Measurements from ENCODE around the gene CSPG4. TPM values are rescaled to one million over a fixed set of nuclear protein-coding genes. Genes with fewer than 3 reads are reported as not detected.

CSPG4 gene
- total and polyA plus RNA-seq, 10 donors: 0.89 to 28.6 (median 7.4) TPM

DNA sequence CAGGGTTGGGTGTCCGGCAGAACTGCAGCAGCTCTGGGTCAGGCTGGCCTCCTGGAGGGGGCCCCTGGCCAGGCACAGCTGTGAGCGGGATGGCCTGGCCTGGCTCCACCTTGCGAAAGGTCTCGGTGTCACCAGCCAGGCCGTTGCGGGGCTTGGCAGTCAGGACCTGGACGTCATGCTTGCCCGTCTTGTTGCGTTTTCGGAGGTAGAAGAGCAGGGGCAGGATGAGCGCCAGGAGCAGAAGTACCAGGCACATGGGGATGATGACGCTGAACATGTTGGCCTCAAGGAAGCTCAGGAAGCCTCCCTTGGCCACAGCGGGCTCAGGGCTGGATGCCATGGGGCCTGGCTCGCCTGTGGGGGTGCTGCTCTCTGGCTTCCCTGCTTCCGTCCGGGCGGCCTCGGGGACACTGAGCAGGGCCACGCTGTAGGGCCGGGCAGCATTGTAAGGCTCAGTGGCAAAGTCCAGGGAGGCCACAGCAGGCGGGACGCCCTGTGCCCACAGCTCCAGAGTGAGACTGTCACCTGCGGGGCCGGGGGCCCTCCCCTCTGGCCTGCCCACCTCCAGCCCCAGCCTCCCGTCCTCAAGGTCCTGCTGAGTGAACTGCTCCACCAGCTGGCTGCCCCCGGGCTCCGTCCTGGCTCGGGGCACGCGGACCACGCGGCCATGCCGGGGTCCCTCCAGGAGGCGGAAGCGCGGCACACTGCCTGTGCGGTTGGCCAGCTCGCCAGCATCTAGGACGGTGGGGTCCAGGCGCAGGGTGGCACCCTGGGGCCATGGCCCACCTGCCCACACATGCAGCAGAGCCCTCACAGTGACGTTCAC, 36.9 kb downstream of the CSPG4 start:
- Histone ChIP-seq H3K27me3 (replicated peaks in 1 of 7) (no peaks in the 10 kb centered on the region), H3K4me1 (peaks cover 0 to 44% (median 13%) of the 10 kb centered on the region in 6 donors), H3K4me3 (no peak overlapping the region), H3K9me3 (no peaks in the 10 kb centered on the region), H3K36me3 (no peaks in the 10 kb centered on the region), H3K27ac (peak overlapping the region in 2 of 8 donors; percentile 5 to 7)
- intact Hi-C loops (cut with DNase I; ENCODE audit: low total_unique reads): no loop called here
- peak in 1 of 3 donors; percentile 4 for TF ChIP-seq POLR2AphosphoS5 (IDR thresholded peaks at IDR 0.05)
- TF ChIP-seq, protein P1, sequence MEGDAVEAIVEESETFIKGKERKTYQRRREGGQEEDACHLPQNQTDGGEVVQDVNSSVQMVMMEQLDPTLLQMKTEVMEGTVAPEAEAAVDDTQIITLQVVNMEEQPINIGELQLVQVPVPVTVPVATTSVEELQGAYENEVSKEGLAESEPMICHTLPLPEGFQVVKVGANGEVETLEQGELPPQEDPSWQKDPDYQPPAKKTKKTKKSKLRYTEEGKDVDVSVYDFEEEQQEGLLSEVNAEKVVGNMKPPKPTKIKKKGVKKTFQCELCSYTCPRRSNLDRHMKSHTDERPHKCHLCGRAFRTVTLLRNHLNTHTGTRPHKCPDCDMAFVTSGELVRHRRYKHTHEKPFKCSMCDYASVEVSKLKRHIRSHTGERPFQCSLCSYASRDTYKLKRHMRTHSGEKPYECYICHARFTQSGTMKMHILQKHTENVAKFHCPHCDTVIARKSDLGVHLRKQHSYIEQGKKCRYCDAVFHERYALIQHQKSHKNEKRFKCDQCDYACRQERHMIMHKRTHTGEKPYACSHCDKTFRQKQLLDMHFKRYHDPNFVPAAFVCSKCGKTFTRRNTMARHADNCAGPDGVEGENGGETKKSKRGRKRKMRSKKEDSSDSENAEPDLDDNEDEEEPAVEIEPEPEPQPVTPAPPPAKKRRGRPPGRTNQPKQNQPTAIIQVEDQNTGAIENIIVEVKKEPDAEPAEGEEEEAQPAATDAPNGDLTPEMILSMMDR (IDR thresholded peaks at IDR 0.05 in 8 of 11, conservative IDR thresholded peaks at IDR 0.05 in 3 of 11): no peak
- 90 to 95% (median 91%) methylated on average over 15 to 41 of the region's 41 CpGs for WGBS, 5 donors
- DNase-seq: no peak

DNA sequence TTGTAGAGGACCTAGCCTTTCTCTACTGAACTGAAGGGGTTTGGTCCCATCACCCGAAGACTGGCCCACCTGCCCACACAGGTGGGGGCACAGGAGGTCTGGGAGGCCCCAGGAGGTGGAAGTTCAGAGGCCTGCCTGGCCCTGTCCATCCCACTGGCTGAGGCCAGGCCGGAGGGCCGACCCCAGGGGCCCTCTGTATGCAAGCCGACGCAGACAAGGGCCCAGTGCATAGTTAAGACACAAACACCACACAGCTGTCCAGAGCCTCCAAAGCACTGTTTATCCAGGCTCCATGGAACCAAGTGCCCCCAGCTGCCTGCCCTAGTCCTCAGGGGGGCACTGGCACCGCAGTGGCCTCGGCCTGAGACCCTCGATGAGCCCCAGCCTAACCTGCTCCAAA, 38.3 kb downstream of the CSPG4 start:
- whole genome bisulfite sequencing, 5 donors: 74 to 98% (median 83%) methylated on average over 4 to 8 of the region's 8 CpGs
- Histone ChIP-seq H3K27me3 (replicated peaks in 1 of 7) (no peaks in the 10 kb centered on the region), H3K4me1 (peaks cover 0 to 44% (median 13%) of the 10 kb centered on the region in 6 donors), H3K9me3 (no peaks in the 10 kb centered on the region), H3K27ac (peak overlapping the region in 1 of 8 donors; percentile 69), H3K36me3 (no peaks in the 10 kb centered on the region), H3K4me3 (no peak overlapping the region)
- TF ChIP-seq, protein P1 (IDR thresholded peaks at IDR 0.05 in 8 of 11, conservative IDR thresholded peaks at IDR 0.05 in 3 of 11): no peak
- TF ChIP-seq POLR2AphosphoS5 (IDR thresholded peaks at IDR 0.05) (no peak), POLR2A (IDR thresholded peaks at IDR 0.05) (no peak)
- intact Hi-C loops (cut with DNase I; ENCODE audit: low total_unique reads): no loop called here
- DNase-seq: no peak

DNA sequence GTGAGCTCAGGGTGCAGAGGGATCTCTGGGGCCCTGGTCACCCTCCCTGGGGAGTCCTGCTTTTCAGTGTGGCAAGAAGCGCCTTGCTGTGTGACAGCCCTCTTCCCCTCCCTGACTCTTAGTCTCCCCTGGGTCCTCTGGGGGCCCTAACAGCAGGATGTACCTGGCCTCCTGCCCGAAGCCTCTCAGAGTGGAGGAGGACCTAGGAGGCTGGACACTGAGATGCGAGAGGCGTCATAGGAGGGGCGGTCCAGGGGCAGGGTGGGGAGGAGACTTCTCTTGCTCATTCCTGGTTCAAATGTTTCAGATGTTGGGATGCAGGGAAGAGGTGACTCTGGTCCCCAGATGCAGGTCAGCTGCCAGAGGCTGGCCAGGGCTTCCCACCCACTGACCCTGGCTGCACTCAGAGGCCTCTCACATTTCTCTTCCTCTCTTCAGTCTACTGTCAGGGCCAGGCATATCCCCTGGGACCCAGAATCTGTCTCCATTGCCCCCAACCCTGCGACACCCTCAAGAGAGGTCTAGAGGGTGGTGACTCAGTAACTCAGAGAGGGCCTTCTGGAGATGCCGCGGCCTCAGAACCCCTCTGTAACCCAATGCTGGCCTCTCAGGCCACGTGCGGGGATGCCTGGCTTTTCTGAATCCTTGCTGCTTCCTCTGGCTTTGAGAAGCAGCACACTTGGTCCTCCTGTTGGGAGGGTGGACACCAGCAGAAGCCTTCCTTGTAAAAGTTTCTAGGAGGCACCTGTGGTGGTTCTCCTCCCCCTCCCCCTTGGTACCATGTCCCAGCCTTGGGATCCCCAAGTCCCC, 39.0 kb downstream of the CSPG4 start:
- intact Hi-C loops (cut with DNase I; ENCODE audit: low total_unique reads): no loop called here
- DNase-seq: no peak
- TF ChIP-seq POLR2AphosphoS5 (IDR thresholded peaks at IDR 0.05) (peak in 2 of 3 donors; percentile 5 to 17), POLR2A (IDR thresholded peaks at IDR 0.05) (no peak)

DNA sequence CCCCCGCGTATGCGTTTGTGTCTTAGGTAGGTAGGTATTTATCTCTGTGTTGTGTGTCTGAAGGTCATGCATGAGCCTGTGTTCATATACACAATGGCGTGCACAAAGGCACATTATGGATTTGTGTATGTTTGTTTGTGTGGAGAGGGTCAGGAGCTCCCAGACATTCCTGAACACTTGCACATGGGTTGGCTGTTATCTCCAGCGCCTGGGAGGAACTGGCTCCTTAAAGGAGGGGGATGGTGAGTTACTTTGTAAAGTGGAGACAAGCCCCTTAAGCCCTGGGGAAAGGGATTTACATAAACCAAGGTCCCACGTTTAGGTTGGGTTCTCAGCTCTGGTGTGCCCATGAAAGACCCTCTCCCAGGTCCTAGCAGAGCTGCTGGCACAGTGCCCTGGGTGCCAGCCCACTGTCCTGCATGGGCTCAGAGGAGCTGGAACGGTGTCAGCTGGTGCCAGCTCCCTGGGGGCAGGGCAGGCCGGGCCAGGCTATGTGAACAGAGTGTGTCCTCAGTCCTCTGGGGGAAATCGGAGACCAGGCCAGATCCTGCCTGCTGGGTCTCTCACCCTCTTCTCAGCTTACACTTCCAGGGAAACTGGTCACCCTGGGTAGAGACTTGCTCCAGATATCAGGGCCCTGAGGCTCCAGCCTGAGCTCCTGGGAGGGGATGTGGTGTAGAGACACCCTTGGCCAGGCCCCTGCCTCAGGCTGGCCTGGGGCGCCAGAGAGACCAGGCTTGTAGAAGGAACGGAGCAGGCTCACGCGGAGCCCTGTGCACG, 39.8 kb downstream of the CSPG4 start:
- H3K9me3 ChIP-seq: no peaks in the 10 kb centered on the region

More for the DNA sequence above, 39.0 kb downstream of the CSPG4 start:
- 75 to 87% (median 81%) methylated on average over 10 of the region's 10 CpGs for WGBS, 5 donors
- H3K4me1 ChIP-seq: peaks cover 0 to 44% (median 13%) of the 10 kb centered on the region in 6 donors
- no peak overlapping the region for H3K4me3 ChIP-seq
- H3K27ac ChIP-seq: peak overlapping the region in 7 of 8 donors; percentile 9 to 69 (median 49)
- H3K36me3 ChIP-seq: no peaks in the 10 kb centered on the region
- no peaks in the 10 kb centered on the region for H3K9me3 ChIP-seq
- no peaks in the 10 kb centered on the region for H3K27me3 ChIP-seq (replicated peaks in 1 of 7)

More for the DNA sequence above, 39.8 kb downstream of the CSPG4 start:
- H3K27ac ChIP-seq: peak overlapping the region in 7 of 8 donors; percentile 9 to 69 (median 49)
- no peaks in the 10 kb centered on the region for H3K36me3 ChIP-seq
- peak in 2 of 3 donors; percentile 60 to 62 for TF ChIP-seq POLR2AphosphoS5 (IDR thresholded peaks at IDR 0.05)
- TF ChIP-seq POLR2A (IDR thresholded peaks at IDR 0.05): no peak
- WGBS, 5 donors: 59 to 82% (median 69%) methylated on average over 11 to 14 of the region's 14 CpGs
- peaks cover 0 to 44% (median 13%) of the 10 kb centered on the region in 6 donors for H3K4me1 ChIP-seq
- H3K4me3 ChIP-seq: no peak overlapping the region
- no peaks in the 10 kb centered on the region for H3K27me3 ChIP-seq (replicated peaks in 1 of 7)
- intact Hi-C loops (cut with DNase I; ENCODE audit: low total_unique reads): no loop called here
- DNase-seq: no peak
